GM21737 (cell line): ENCODE results near the gene FAM24A.

Source experiments
- ATAC-seq: cut with Tn5 transposase; IDR thresholded peaks from one replicate; pipeline ENCODE4 v1.9.1; 2021; ENCODE audit warnings: mild to moderate bottlenecking, moderate library complexity; ENCODE audit not compliant: unreplicated experiment

Gene FAM24A

GRCh38 chr10:122930140-122930539 lies 19.7 kb downstream of the FAM24A start:
- ATAC-seq: no peak

GRCh38 chr10:122931088-122931906 lies 20.9 kb downstream of the FAM24A start:
- ATAC-seq: no peak

- ATAC-seq: no peak
These were observed 28.9 kb downstream of the FAM24A start for GRCh38 chr10:122939133-122939855.

- ATAC-seq: no peak
These were observed 29.6 kb downstream of the FAM24A start for GRCh38 chr10:122939856-122940543.

GRCh38 chr10:122949296-122949695 lies 38.9 kb downstream of the FAM24A start:
- no peak for ATAC-seq

- peak; percentile 98 for ATAC-seq
These were observed 43.7 kb downstream of the FAM24A start, which contains the start of gene C10orf88 for GRCh38 chr10:122953902-122954730. Gene C10orf88 (minus strand): TSS chr10:122954227. CDS start chr10:122954178, 49 bp downstream.

- ATAC-seq: no peak
These were observed 44.3 kb downstream of the FAM24A start for GRCh38 chr10:122954731-122955050.

- ATAC-seq: no peak
These were observed 45.5 kb downstream of the FAM24A start for GRCh38 chr10:122955892-122956291.

- ATAC-seq: no peak
These were observed 47.1 kb downstream of the FAM24A start for GRCh38 chr10:122957474-122957873.

GRCh38 chr10:122962405-122962804 lies 52.0 kb downstream of the FAM24A start:
- ATAC-seq: no peak
